Brain microvascular endothelial cell (primary cell): ENCODE data around the gene EPHB2.

Source experiments
- DNase-seq: peaks from one replicate; pipeline ENCODE4 v3.0.0-alpha.2; 2020
- H3K27ac ChIP-seq: fragments of 250-450 bp; sonication (Bioruptor Pico); 2 replicates; pipeline ENCODE4 v1.5.1; 2020; ENCODE audit warnings: mild to moderate bottlenecking, moderate library complexity
- H3K27me3 ChIP-seq: fragments of 250-450 bp; sonication (Bioruptor Pico); replicated peaks from 2 replicates; pipeline ENCODE4 v1.5.1; 2020; ENCODE audit warnings: mild to moderate bottlenecking
- H3K36me3 ChIP-seq: fragments of 250-450 bp; sonication (Bioruptor Pico); replicated peaks from 2 replicates; pipeline ENCODE4 v1.5.1; 2020; ENCODE audit warnings: mild to moderate bottlenecking
- H3K4me3 ChIP-seq: 2 replicates; pipeline ENCODE4 v1.5.1; 2011; ENCODE audit warnings: low read depth, mild to moderate bottlenecking, control low read depth, low read length, moderate library complexity
- in situ Hi-C: cut with HindIII; loops from 2 replicates; pipeline ENCODE4 v1.10.0; 2017; ENCODE audit warnings: low sequenced_read_pairs, low pct_ligation_motif_present
- TF ChIP-seq, protein P1 (sequence below): IDR thresholded peaks from 2 replicates; pipeline ENCODE4 v1.5.1; 2011; ENCODE audit warnings: low read depth, mild to moderate bottlenecking, moderate library complexity, low read length, control low read depth, inconsistent platforms; ENCODE audit errors: missing control alignments

The EPHB2 gene

DNA sequence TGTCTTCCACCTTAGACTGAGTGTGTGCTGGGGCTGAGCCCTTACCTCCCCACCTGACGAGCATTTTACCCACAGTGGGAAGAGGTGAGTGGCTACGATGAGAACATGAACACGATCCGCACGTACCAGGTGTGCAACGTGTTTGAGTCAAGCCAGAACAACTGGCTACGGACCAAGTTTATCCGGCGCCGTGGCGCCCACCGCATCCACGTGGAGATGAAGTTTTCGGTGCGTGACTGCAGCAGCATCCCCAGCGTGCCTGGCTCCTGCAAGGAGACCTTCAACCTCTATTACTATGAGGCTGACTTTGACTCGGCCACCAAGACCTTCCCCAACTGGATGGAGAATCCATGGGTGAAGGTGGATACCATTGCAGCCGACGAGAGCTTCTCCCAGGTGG lies 73.7 kb downstream of the EPHB2 start:
- DNase-seq: no peak
- in situ Hi-C loops: no loop called here
- TF ChIP-seq, protein P1, sequence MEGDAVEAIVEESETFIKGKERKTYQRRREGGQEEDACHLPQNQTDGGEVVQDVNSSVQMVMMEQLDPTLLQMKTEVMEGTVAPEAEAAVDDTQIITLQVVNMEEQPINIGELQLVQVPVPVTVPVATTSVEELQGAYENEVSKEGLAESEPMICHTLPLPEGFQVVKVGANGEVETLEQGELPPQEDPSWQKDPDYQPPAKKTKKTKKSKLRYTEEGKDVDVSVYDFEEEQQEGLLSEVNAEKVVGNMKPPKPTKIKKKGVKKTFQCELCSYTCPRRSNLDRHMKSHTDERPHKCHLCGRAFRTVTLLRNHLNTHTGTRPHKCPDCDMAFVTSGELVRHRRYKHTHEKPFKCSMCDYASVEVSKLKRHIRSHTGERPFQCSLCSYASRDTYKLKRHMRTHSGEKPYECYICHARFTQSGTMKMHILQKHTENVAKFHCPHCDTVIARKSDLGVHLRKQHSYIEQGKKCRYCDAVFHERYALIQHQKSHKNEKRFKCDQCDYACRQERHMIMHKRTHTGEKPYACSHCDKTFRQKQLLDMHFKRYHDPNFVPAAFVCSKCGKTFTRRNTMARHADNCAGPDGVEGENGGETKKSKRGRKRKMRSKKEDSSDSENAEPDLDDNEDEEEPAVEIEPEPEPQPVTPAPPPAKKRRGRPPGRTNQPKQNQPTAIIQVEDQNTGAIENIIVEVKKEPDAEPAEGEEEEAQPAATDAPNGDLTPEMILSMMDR: no peak
- Histone ChIP-seq H3K36me3 (peaks cover 3% of the 10 kb centered on the region), H3K27me3 (no peaks in the 10 kb centered on the region), H3K27ac (no peak overlapping the region), H3K4me3 (no peak overlapping the region)

DNA sequence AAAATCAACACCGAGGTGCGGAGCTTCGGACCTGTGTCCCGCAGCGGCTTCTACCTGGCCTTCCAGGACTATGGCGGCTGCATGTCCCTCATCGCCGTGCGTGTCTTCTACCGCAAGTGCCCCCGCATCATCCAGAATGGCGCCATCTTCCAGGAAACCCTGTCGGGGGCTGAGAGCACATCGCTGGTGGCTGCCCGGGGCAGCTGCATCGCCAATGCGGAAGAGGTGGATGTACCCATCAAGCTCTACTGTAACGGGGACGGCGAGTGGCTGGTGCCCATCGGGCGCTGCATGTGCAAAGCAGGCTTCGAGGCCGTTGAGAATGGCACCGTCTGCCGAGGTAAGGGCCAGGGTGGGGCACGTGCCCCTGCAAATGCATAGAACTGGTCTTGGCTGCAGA lies 74.1 kb downstream of the EPHB2 start:
- H3K36me3 ChIP-seq: peaks cover 3% of the 10 kb centered on the region
- TF ChIP-seq, protein P1: no peak
- H3K27me3 ChIP-seq: no peaks in the 10 kb centered on the region
- in situ Hi-C loops: no loop called here
- H3K4me3 ChIP-seq: no peak overlapping the region
- H3K27ac ChIP-seq: no peak overlapping the region
- no peak for DNase-seq

DNA sequence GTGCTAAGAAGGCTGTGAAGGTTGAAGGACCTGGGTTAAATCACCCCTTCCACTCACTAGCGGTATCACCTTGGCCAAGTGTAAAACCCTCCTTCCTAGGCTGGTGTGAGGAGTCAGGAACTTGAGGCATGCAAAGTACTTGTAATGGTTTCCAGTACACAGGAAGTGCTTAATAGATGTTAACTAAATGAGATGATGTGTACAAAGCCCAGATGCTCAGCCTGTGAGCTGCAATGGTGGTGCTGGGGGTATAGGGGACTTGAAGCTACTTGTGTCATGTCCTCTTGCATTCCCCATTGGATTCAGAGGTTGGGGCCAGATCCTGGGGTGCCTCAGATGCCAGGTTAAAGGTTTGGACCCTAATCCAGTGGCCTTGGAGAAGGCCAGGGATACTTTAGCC lies 75.5 kb downstream of the EPHB2 start:
- in situ Hi-C loops: no loop called here
- Histone ChIP-seq H3K27ac (no peak overlapping the region), H3K36me3 (peaks cover 3% of the 10 kb centered on the region), H3K27me3 (no peaks in the 10 kb centered on the region), H3K4me3 (no peak overlapping the region)
- DNase-seq: no peak
- TF ChIP-seq, protein P1: no peak

DNA sequence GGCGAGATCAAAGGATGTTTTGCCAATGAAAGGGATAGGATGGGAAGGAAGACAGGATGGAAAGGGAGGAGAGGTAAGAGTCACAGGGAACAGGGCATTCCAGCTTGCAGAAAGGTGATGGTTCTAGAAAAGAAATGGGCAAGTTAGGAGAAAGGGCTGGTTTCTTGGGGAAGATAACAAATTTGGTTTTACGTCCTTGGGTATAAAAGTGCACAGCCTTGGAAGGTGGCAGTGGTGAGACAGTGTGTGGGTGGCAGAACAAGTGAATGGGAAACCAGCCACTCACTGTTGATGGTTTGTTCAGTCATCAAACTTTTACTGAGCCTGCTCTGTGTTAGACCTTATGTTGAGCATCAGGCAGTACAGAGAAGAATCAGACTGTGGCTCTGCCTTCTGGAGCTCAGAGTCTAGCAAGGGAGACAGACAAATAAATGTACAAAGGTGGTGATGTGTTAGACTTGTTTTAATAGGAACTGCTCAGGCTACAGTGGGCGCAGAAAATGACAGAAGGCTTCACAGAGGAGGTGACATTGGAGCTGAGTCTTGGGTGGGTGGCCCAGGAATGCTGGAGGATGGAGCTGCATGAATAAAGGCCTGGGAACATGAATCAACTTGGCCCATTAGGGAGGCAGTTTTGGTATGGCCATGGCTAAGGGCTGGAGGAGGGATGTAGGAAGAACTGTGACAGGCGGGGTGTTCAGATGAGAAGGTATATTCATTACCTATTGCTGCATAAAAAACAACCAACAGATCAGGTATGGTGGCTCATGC lies 76.3 kb downstream of the EPHB2 start:
- no peak overlapping the region for H3K27ac ChIP-seq
- no peak overlapping the region for H3K4me3 ChIP-seq
- no peak for DNase-seq
- TF ChIP-seq, protein P1: no peak
- in situ Hi-C loops: no loop called here
- peaks cover 3% of the 10 kb centered on the region for H3K36me3 ChIP-seq
- no peaks in the 10 kb centered on the region for H3K27me3 ChIP-seq

DNA sequence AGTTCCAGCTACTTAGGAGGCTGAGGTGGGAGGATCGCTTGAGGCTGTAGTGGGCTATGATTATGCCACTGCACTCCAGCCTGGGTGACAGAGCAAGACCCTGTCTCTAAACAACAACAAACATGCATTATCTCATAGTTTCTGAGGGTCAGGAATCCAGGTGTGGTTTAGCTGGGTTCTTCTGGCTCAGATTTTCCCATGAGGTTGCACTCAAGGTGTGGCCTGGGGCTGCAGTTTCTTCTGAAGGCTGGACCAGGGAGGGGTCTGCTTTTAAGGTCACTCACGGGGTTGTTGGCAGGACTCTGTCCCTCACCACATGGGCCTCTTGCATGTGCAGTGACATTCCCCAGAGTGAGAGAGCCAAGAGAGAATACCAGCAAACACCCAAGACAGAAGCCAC lies 77.0 kb downstream of the EPHB2 start:
- in situ Hi-C loops: no loop called here

More for the DNA sequence above, 77.0 kb downstream of the EPHB2 start:
- TF ChIP-seq, protein P1: no peak
- Histone ChIP-seq H3K27ac (no peak overlapping the region), H3K27me3 (no peaks in the 10 kb centered on the region), H3K4me3 (no peak overlapping the region), H3K36me3 (peaks cover 3% of the 10 kb centered on the region)
- no peak for DNase-seq
